T-helper 1 cell treated with Interleukin-12 subunit alpha and Interleukin-12 subunit beta and Interleukin-4 antibody, amounts not matched to agents 30 μg/mL and 1 μg/mL, for 36 hours (primary cell): Measurements from ENCODE around the gene YY1.
"Not testable (repeated sequence)": the region's sequence is repeated elsewhere in the genome, so short reads cannot be mapped to it uniquely, and the experiment has no call there.

ENCODE experiments used
- H3K27ac Mint-ChIP-seq: one replicate; pipeline ENCODE4 v1.8.0; 2021; ENCODE audit warnings: mild to moderate bottlenecking, mixed read lengths
- H3K27me3 Mint-ChIP-seq: one replicate; pipeline ENCODE4 v1.8.0; 2021; ENCODE audit warnings: low read depth, mixed read lengths
- H3K36me3 Mint-ChIP-seq: one replicate; pipeline ENCODE4 v1.8.0; 2021; ENCODE audit warnings: low read depth, mixed read lengths
- H3K4me1 Mint-ChIP-seq: one replicate; pipeline ENCODE4 v1.8.0; 2021; ENCODE audit warnings: low read depth, mixed read lengths
- H3K4me3 Mint-ChIP-seq: one replicate; pipeline ENCODE4 v1.8.0; 2021; ENCODE audit warnings: mild to moderate bottlenecking, moderate library complexity, mixed read lengths
- H3K9me3 Mint-ChIP-seq: one replicate; pipeline ENCODE4 v1.8.0; 2021; ENCODE audit warnings: mixed read lengths

Gene YY1

DNA sequence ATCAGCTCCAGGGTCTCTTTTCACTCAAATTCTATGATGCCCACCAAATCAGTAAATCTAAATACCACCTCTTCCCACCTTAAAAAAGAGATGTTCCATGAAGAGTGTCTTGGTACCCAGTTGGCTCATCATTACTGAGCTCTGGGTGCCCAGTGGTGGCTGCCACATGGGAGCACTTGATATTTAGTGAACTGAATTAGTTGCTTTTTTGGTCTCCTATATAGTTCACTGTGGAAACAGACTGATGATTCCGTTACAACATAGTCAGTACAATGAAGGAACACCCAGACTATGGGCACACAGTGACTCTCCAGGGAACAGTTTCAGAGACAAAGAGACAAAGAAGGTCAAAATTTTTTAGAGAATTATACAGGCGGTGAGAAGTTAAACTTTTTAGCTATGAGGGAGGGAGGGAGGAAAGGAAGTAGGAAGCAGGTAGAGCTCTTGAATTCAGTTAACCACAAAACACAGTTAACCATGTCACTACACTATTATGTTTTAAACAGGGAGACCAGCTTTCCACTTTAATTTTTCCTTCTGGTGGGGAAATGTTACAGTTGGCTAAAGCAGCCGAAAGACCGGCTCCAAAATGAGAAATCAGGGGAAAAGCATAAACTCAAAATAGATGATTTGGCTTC is 14.6 kb upstream of the YY1 start:
- H3K4me3 Mint-ChIP-seq = peak overlapping the region; percentile 76
- H3K27ac Mint-ChIP-seq = peak overlapping the region; percentile 88
- H3K9me3 Mint-ChIP-seq = no peaks in the 10 kb centered on the region
- no peaks in the 10 kb centered on the region for H3K27me3 Mint-ChIP-seq
- H3K4me1 Mint-ChIP-seq = peaks cover 6% of the 10 kb centered on the region
- H3K36me3 Mint-ChIP-seq = peaks cover 3% of the 10 kb centered on the region

DNA sequence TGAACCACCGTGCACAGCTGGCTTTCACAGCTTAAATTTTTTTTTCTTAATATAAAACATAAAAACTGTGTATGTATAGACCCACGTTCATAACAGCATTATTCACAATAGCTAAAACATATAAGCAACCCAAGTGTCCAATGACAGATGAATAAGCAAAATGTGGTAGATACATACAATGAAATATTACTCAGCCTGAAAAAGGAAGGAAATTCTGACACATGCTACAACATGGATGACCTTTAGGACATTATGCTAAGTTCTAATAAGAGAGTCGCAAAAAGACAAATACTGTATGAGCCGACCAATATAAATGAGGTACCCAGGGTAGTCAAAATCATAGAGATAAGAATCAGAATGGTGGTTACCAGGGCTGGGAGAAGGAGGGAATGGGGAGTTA is 13.8 kb upstream of the YY1 start:
- peaks cover 8% of the 10 kb centered on the region for H3K36me3 Mint-ChIP-seq
- H3K9me3 Mint-ChIP-seq = no peaks in the 10 kb centered on the region
- peaks cover 5% of the 10 kb centered on the region for H3K4me1 Mint-ChIP-seq
- H3K4me3 Mint-ChIP-seq = no peak overlapping the region
- no peaks in the 10 kb centered on the region for H3K27me3 Mint-ChIP-seq
- peak overlapping the region; percentile 33 for H3K27ac Mint-ChIP-seq

DNA sequence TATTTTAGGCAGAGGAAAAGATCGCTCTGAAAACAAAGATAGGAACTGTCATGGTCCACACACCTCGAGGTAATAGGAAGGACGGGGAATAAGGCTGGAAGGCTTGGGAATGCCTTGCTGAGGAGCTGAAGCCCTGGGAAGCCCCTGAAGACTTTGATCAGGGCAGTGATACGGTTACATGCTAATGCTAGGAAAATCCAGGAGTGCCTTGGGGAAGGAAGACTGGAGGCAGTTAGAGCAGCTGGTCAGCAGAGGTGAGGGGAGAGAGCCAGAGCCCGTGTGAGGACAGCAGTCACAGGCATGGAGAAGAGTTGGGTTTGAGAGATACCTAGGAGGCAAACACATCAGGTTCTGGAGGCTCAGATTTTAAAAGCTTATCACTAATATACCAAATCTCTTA is 8.6 kb upstream of the YY1 start:
- Mint-ChIP-seq H3K4me3 (no peak overlapping the region), H3K9me3 (no peaks in the 10 kb centered on the region), H3K4me1 (peaks cover 16% of the 10 kb centered on the region), H3K27me3 (no peaks in the 10 kb centered on the region), H3K36me3 (peaks cover 12% of the 10 kb centered on the region), H3K27ac (no peak overlapping the region)

DNA sequence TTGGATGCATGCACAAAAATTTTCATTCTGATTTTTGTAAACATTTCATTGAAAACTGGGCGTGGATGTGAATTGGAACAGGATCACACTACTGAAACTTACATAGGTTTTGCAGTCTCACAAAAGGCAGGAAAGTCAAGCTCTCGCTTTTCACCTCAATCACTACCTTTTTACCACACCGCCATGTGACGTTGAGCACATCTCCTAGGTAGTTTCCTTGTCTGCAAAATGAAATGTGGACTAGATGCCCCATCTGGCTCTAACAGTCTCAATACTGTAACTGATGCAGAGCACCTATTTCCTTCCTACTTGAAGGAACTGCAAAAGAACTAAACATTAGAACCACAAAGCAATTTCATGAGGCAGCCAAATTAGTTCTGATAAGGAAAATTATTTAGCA is 4.4 kb upstream of the YY1 start:
- Mint-ChIP-seq H3K4me3 (no peak overlapping the region), H3K36me3 (peaks cover 20% of the 10 kb centered on the region), H3K9me3 (no peaks in the 10 kb centered on the region), H3K4me1 (peaks cover 33% of the 10 kb centered on the region), H3K27ac (peak overlapping the region; percentile 42), H3K27me3 (no peaks in the 10 kb centered on the region)

DNA sequence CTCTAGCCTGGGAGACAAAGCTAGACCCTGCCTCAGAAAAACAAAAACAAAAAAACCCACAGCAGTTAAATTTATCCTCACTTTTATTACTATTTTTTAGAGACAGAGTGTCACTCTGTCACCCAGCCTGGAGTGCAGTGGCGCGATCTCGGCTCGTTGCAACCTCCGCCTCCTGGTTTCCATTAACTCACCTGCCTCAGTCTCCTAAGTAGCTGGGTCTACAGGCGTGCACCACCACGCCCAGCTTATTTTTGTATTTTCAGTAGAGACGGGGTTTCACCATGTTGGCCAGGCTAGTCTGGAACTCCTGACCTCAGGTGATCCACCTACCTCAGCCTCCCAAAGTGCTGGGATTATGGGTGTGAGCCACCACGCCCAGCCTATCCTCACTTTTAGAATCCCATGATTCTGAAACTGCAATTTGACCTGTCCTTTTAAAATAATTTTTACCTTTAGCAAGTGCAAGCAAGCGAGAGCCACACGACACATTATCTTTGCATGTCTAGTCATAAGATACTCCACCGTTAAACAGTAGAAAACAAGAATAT is 2.6 kb upstream of the YY1 start:
- not testable (repeated sequence) for H3K9me3 Mint-ChIP-seq, H3K27me3 Mint-ChIP-seq
- Mint-ChIP-seq H3K4me1 (peaks cover 41% of the 10 kb centered on the region), H3K36me3 (peaks cover 20% of the 10 kb centered on the region), H3K27ac (peak overlapping the region; percentile 97), H3K4me3 (peak overlapping the region; percentile 98)

DNA sequence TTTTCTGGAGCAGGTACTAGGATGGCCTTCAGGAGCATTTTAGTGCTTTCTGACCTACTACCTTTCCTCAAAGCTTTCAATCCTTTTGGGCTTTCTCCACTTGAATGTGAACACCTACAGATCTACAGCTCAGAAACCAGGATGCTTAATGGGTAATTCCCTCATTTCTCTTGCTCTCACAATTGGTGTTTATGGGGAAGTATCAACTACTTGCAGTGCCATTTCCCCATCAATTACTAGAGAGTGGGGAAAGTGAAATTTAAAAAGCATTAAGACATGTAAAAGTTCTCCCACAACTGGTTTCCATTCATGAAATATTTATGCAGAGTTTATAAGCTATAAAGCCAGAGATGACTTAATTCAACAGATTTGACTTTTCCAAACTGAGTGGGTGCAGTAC is 2.1 kb upstream of the YY1 start:
- Mint-ChIP-seq H3K4me3 (peak overlapping the region; percentile 98), H3K36me3 (peaks cover 20% of the 10 kb centered on the region), H3K27ac (peak overlapping the region; percentile 97), H3K4me1 (peaks cover 46% of the 10 kb centered on the region), H3K27me3 (no peaks in the 10 kb centered on the region), H3K9me3 (no peaks in the 10 kb centered on the region)

DNA sequence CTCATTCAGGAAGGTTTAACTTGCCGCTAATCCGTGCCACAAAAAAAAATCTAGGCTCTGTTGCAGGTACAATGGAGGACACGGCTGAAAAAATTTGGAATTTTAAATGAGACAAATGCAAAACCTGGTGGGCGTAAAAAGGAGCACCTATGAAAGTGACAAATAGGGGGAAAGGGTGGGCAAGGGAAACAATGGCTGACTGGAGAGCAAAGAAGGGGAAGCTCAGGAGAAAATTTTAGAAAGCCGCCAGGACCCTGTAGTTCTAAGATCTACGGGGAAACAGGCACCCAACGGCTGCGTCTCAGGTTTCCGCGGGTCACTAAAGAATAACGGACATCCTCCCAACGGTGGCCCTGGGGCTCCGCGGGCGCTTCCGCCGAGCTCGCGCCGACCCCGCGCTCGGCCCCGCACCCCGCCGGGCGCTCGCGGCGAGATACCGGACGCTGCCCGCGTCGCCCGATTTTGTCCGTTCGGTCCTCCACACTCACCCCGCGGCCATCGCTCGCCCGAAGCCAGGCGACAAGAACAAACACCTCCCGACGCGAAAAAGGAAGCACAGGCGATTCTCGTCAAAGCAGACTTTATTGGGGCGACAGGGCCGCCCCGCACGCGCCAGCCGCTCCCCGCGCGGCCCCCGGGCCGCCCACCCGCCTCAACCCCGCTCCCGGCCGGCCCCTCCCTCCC is 1.1 kb upstream of the YY1 start:
- no peaks in the 10 kb centered on the region for H3K27me3 Mint-ChIP-seq
- peaks cover 24% of the 10 kb centered on the region for H3K36me3 Mint-ChIP-seq
- H3K9me3 Mint-ChIP-seq = no peaks in the 10 kb centered on the region
- peaks cover 52% of the 10 kb centered on the region for H3K4me1 Mint-ChIP-seq
- H3K4me3 Mint-ChIP-seq = peak overlapping the region; percentile 98
- H3K27ac Mint-ChIP-seq = peak overlapping the region; percentile 97

DNA sequence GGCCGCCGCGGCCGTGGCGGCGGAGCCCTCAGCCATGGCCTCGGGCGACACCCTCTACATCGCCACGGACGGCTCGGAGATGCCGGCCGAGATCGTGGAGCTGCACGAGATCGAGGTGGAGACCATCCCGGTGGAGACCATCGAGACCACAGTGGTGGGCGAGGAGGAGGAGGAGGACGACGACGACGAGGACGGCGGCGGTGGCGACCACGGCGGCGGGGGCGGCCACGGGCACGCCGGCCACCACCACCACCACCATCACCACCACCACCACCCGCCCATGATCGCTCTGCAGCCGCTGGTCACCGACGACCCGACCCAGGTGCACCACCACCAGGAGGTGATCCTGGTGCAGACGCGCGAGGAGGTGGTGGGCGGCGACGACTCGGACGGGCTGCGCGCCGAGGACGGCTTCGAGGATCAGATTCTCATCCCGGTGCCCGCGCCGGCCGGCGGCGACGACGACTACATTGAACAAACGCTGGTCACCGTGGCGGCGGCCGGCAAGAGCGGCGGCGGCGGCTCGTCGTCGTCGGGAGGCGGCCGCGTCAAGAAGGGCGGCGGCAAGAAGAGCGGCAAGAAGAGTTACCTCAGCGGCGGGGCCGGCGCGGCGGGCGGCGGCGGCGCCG is 381 bp downstream of the YY1 start:
- peak overlapping the region; percentile 69 for H3K27ac Mint-ChIP-seq
- H3K36me3 Mint-ChIP-seq = peaks cover 30% of the 10 kb centered on the region
- peak overlapping the region; percentile 85 for H3K4me3 Mint-ChIP-seq
- no peaks in the 10 kb centered on the region for H3K9me3 Mint-ChIP-seq
- no peaks in the 10 kb centered on the region for H3K27me3 Mint-ChIP-seq
- peaks cover 54% of the 10 kb centered on the region for H3K4me1 Mint-ChIP-seq

DNA sequence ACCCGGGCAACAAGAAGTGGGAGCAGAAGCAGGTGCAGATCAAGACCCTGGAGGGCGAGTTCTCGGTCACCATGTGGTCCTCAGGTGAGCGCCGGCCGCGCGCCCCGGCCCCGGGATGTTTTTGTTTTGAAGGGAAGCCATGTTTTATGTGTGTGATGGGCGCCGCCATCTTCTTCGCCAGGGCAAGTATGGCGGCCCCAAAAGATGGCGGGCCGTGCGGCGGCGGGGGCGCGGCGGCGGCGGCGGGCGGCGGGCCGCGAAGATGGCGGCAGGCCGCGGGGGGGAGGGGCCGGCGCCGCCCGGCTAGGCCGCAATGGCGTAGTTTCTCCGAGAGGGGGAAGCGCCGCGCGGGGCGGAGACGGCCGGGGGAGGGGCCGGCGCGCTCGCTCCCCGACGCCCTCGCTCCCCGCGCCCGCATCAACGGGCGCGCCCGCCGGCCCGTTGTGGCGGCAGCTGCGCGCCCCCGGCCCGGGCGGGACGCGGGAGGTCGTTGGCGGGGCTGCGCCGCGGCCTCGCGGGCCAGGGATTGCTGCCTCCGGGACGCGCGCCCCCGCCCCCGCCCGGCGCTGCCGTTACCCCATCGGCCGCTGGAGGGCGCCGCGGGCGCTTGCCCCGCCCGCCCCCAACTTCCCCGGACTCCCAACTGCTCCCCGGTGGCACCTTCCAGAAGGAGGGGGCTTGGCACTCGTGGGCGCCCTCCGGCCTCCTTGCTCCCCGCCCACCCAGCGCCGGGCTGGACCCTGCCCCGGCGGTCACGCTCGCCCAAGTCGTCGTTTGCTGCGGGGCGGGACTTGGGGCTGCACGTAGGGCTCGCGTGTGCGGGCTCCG is 1.1 kb downstream of the YY1 start:
- Mint-ChIP-seq H3K27me3 (no peaks in the 10 kb centered on the region), H3K36me3 (peaks cover 28% of the 10 kb centered on the region), H3K4me3 (peak overlapping the region; percentile 90), H3K4me1 (peaks cover 48% of the 10 kb centered on the region), H3K9me3 (no peaks in the 10 kb centered on the region), H3K27ac (peak overlapping the region; percentile 90)

DNA sequence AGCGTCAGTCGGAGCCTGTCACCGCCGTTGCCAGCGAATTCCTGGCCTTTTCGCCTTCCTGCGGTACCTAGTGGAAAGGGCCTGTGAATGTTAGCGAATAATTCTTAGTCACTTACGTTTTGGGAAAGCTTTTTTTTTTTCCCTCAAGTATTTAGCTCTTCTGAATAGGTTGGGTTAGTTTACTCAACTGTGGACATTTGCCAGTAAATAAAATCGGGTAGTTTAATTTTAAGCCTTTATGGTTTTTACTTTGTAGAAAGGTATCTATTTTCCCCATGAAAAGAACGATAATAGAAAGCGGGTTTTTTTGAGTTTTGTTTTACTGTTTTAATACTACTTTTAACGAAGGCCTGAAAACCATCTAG is 1.7 kb downstream of the YY1 start:
- Mint-ChIP-seq H3K27ac (peak overlapping the region; percentile 90), H3K36me3 (peaks cover 28% of the 10 kb centered on the region), H3K9me3 (no peaks in the 10 kb centered on the region), H3K4me3 (peak overlapping the region; percentile 90), H3K4me1 (peaks cover 48% of the 10 kb centered on the region), H3K27me3 (no peaks in the 10 kb centered on the region)

DNA sequence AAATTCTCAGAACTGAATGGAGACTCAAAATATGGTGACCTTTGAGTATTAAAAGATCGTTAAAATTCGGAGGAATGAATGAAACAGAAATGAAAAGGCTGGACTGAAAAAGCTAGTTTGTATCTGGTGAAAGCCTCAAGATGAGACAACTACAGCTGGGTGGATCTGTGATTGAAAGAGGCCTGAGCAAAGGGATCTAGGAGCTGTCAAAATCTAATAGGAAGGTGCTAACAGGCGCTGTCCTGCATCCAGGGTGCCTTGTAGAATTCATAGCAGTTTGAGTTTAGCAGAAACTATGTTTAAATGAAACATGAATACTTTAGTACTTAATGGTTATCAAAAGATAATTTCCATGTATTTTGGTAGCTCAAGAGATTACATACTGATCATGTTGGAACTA is 2.3 kb downstream of the YY1 start:
- Mint-ChIP-seq H3K4me3 (peak overlapping the region; percentile 90), H3K36me3 (peaks cover 28% of the 10 kb centered on the region), H3K4me1 (peaks cover 45% of the 10 kb centered on the region), H3K27me3 (no peaks in the 10 kb centered on the region), H3K27ac (peak overlapping the region; percentile 90), H3K9me3 (no peaks in the 10 kb centered on the region)

DNA sequence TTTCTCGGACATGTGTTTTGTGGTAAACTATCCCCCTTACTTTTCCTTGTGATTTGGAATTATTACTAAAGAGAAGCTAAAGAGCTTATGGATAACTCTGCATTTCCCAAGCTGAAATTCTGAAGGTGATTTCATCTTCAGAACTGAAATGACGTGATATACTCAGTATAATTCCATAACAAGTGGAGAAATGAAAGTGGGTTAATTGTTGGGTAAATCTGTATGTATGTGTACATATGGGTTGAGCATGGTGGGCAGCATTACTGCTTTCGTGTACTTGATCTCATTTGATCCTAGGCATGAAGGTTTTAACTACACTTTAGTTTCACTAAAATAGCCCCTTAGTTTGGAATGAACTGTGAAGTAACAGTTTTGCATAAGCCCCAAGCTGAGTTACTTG is 4.1 kb downstream of the YY1 start:
- Mint-ChIP-seq H3K4me1 (peaks cover 42% of the 10 kb centered on the region), H3K27me3 (no peaks in the 10 kb centered on the region), H3K4me3 (peak overlapping the region; percentile 51), H3K27ac (no peak overlapping the region), H3K9me3 (no peaks in the 10 kb centered on the region), H3K36me3 (peaks cover 19% of the 10 kb centered on the region)

DNA sequence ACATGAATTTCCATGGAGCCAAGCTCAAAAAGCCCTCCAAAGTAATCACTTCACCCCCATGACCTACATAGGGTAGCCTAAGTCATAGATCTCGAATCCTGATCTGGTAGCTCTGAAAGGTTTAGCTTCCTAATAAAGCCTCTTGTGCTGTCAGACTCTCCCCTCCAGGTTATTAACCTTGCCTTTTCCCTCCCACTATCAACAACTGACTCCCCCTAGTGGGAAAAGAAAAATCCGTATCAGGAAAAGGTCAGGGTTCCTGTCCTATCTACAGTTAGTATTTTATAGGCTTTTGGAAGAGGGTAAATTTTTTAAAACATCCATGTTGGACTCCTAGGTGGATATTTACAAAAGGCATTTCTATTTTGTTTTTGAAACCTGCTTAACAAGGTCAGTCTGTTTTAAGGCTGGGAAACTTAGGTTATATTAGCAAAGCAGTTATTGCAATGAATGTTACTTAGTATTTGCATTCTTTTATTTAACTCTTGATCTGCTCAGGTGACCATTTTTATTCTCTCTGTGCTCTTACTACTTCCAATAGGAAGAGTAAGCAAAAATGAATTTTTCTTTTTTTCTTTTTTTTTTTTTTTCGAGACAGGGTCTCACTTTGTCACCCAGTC is 8.0 kb downstream of the YY1 start:
- H3K27ac Mint-ChIP-seq = no peak overlapping the region
- H3K36me3 Mint-ChIP-seq = peaks cover 10% of the 10 kb centered on the region
- H3K4me1 Mint-ChIP-seq = peaks cover 44% of the 10 kb centered on the region
- no peaks in the 10 kb centered on the region for H3K27me3 Mint-ChIP-seq
- no peak overlapping the region for H3K4me3 Mint-ChIP-seq
- H3K9me3 Mint-ChIP-seq = no peaks in the 10 kb centered on the region
